Choroid plexus epithelial cell (primary cell): ENCODE results near the gene CYP4F11.
"Not testable (repeated sequence)": the region's sequence is repeated elsewhere in the genome, so short reads cannot be mapped to it uniquely, and the experiment has no call there.

Experiments
- DNase-seq: peaks from one replicate; pipeline ENCODE4 v3.0.0-alpha.2; 2010; ENCODE audit warnings: low read depth
- H3K4me3 ChIP-seq: 2 replicates; pipeline ENCODE4 v1.5.1; 2011; ENCODE audit warnings: low read depth, mild to moderate bottlenecking, control low read depth, low read length, moderate library complexity
- CTCF ChIP-seq: conservative IDR thresholded peaks from 2 replicates; pipeline ENCODE4 v1.5.1; 2011; ENCODE audit warnings: low read depth, mild to moderate bottlenecking, control low read depth, inconsistent platforms, low read length, moderate library complexity

Gene CYP4F11

GRCh38 chr19:15936950-15937349 is 2.6 kb upstream of the CYP4F11 start:
- H3K4me3 ChIP-seq: no peak overlapping the region
- no peak for DNase-seq
- no peak for TF ChIP-seq CTCF

- DNase-seq: no peak
- no peak overlapping the region for H3K4me3 ChIP-seq
- no peak for TF ChIP-seq CTCF
These were observed 1.8 kb upstream of the CYP4F11 start for GRCh38 chr19:15936173-15936572.

- H3K4me3 ChIP-seq: no peak overlapping the region
- no peak for DNase-seq
- TF ChIP-seq CTCF: no peak
These were observed 906 bp upstream of the CYP4F11 start for GRCh38 chr19:15935167-15935702.

- H3K4me3 ChIP-seq, DNase-seq: not testable (repeated sequence)
These were observed 483 bp downstream of the CYP4F11 start for GRCh38 chr19:15933761-15934331.

GRCh38 chr19:15928321-15928720 is 6.0 kb downstream of the CYP4F11 start:
- DNase-seq: no peak
- no peak for TF ChIP-seq CTCF

GRCh38 chr19:15926484-15926883 is 7.8 kb downstream of the CYP4F11 start:
- no peak for DNase-seq
- no peak for TF ChIP-seq CTCF
- no peak overlapping the region for H3K4me3 ChIP-seq

More at GRCh38 chr19:15928321-15928720, 6.0 kb downstream of the CYP4F11 start:
- H3K4me3 ChIP-seq: no peak overlapping the region

- no peak for DNase-seq
- TF ChIP-seq CTCF: no peak
- H3K4me3 ChIP-seq: no peak overlapping the region
These were observed 10.6 kb downstream of the CYP4F11 start for GRCh38 chr19:15923702-15924101.
